Ovary (tissue), 9 donors: ENCODE results near the gene SLC37A1. TPM values are rescaled to one million over a fixed set of nuclear protein-coding genes. Genes with fewer than 3 reads are reported as not detected.

Source experiments
- DNase-seq, 5 donors: peaks; one replicate each; pipeline ENCODE4 v3.0.0-alpha.2; 2019 to 2020
- H3K27ac ChIP-seq, 2 donors: fragments of 200-600 bp; one replicate each; pipeline versions ENCODE4 v1.5.1 to v1.8.0; 2019 to 2022
- H3K27me3 ChIP-seq: fragments of 200-600 bp; one replicate; pipeline ENCODE4 v1.8.0; 2022
- H3K36me3 ChIP-seq: fragments of 200-600 bp; sonication (generic); one replicate; pipeline ENCODE4 v1.5.1; 2019
- H3K4me1 ChIP-seq: one replicate; pipeline ENCODE4 v1.8.1; 2013; ENCODE audit warnings: mild to moderate bottlenecking, moderate library complexity; ENCODE audit not compliant: insufficient read depth
- H3K4me3 ChIP-seq: fragments of 200-600 bp; sonication (generic); one replicate; pipeline ENCODE4 v1.5.1; 2017
- H3K9me3 ChIP-seq, 2 donors: fragments of 200-600 bp in 1 of 2; sonication (generic) in 1 of 2; one replicate each; pipeline versions ENCODE4 v1.5.1 to v1.8.1; 2013 to 2019; ENCODE audit warnings: mild to moderate bottlenecking in 1 of 2, moderate library complexity in 1 of 2
- EP300 ChIP-seq: sonication (generic); formaldehyde crosslinking; IDR thresholded peaks from one replicate; pipeline ENCODE4 v1.6.1; 2017; ENCODE audit warnings: antibody characterized with exemption
- POLR2A ChIP-seq: fragments of 450-650 bp; IDR thresholded peaks from one replicate; pipeline ENCODE4 v1.6.1; 2017; ENCODE audit warnings: antibody characterized with exemption, mild to moderate bottlenecking, moderate library complexity
- WGBS, 3 donors: extraction: QIAGEN DNeasy Blood & Tissue Kit in 1 of 3; methylation state at CpG; one replicate each; pipeline versions ENCODE4 v1.1.5 to v1.1.7; 2013 to 2017; 5-methylcytosine and 5-hydroxymethylcytosine counted together
- intact Hi-C, 4 donors: fragments of 100-400 bp; cut with DNase I; formaldehyde crosslinking; loops; one replicate each; pipeline versions ENCODE4 v1.11.0 to v1.15.1; 2022 to 2023
- polyA plus RNA-seq, 2 donors: library from polyadenylated mRNA; stranded (reverse); fragments of 200-250 nt in 1 of 2; fragments of 350-450 nt in 1 of 2; fragmentation: Illumina TruSeq in 1 of 2; extraction: RNeasy Lipid Tissue Mini Kit (QIAGEN cat#74804) in 1 of 2; gene quantifications; one replicate each; pipeline ENCODE4 v1.2.3, GENCODE V29; 2013 to 2014
- total RNA-seq, 7 donors: library from RNA; depleted of rRNA in 2 of 7; stranded (reverse); fragments of >200 nt in 2 of 7; fragmentation: NEBNext Ultra II Directional in 3 of 7; extraction: Animal tissue kit (Norgen Biotek cat#: 25700) in 3 of 7; gene quantifications; one replicate each; pipeline versions ENCODE4 v1.1.0 to v1.2.4, GENCODE V29; 2016 to 2023
- TF ChIP-seq, protein P1 (sequence below), 3 donors: fragments of 450-650 bp in 2 of 3; fragments of 200-600 bp in 1 of 3; IDR thresholded peaks; one replicate each; pipeline versions ENCODE4 v1.5.1 to v1.8.0; 2016 to 2022; ENCODE audit warnings: antibody characterized with exemption in 3 of 3, mild to moderate bottlenecking in 1 of 3
- donor health status: DM: no; HTN: no; CAD: no; lungs with moderate emphysema.
- donor health status: DM: no; HTN: no; CAD: no.
- donor health status: Bipolar disorder and iron deficiency.
- donor health status: DM: yes; HTN: yes; CAD: no.
- donor health status: DM: no; HTN: no; CAD: no.
- donor health status: DM: yes; HTN: yes; CAD: no.

Gene SLC37A1
- total and polyA plus RNA-seq, 9 donors, result 5.1 to 10.0 (median 7.4) TPM

DNA sequence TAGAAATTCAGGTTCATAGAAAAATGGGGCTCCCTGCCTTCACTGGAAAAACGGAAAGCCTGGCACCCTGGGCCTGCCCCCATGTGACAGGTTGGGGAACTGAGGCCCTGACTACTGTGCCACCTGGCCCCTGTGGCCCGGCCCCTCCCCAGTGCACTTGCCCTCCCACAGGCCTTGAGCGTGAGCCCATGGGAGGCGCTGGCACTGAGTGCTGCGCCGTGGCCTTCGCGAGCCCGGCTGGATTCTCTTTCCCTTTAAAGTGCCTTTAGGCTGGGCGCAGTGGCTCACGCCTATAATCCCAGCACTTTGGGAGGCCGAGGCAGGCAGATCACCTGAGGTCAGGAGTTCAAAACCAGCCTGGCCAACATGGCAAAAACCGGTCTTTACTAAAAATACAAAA, 45.7 kb downstream of the SLC37A1 start:
- TF ChIP-seq EP300, result no peak
- TF ChIP-seq, protein P1, sequence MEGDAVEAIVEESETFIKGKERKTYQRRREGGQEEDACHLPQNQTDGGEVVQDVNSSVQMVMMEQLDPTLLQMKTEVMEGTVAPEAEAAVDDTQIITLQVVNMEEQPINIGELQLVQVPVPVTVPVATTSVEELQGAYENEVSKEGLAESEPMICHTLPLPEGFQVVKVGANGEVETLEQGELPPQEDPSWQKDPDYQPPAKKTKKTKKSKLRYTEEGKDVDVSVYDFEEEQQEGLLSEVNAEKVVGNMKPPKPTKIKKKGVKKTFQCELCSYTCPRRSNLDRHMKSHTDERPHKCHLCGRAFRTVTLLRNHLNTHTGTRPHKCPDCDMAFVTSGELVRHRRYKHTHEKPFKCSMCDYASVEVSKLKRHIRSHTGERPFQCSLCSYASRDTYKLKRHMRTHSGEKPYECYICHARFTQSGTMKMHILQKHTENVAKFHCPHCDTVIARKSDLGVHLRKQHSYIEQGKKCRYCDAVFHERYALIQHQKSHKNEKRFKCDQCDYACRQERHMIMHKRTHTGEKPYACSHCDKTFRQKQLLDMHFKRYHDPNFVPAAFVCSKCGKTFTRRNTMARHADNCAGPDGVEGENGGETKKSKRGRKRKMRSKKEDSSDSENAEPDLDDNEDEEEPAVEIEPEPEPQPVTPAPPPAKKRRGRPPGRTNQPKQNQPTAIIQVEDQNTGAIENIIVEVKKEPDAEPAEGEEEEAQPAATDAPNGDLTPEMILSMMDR (IDR thresholded peaks at IDR 0.05), result no peak
- TF ChIP-seq POLR2A, result no peak
- peaks cover 2% of the 10 kb centered on the region for H3K36me3 ChIP-seq
- no peak overlapping the region for H3K4me3 ChIP-seq
- intact Hi-C loops, result no loop called here
- peak in 2 of 5 donors; percentile 8 to 22 for DNase-seq
- H3K27ac ChIP-seq, result no peak overlapping the region
- no peaks in the 10 kb centered on the region for H3K4me1 ChIP-seq
- 93 to 97% (median 94%) methylated on average over 13 of the region's 13 CpGs for WGBS, 3 donors
- no peaks in the 10 kb centered on the region for H3K27me3 ChIP-seq
- no peaks in the 10 kb centered on the region for H3K9me3 ChIP-seq

DNA sequence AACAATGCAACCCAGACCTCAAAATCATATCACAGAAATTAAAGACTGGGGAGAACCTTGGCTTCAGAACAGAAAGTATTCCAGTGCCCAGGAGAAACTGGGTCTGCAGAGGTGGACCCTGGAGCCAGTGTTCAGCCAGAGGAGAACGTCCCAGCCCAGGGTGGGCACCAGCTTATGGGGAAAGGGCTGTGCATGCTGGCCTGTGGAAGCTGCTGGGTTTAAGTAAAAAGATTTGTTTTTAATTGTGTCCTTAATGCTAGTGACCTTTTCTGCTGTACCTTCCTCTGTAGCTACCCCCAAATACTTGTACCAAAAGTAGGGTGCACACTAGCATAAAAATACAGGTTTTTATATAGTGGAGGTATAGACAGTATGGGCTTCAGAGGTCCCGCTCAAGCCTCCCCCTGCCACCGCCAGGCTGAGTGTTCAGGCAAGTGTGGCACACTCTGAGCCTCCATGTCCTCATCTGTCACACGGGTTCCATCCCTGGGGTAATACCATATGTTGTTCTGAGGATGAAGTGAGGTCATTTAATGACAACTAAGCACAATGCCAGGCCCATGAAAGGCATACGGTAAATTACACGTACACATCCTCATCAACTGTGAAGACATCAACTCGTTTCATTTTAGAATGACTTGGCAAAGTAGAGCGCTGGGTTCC, 47.0 kb downstream of the SLC37A1 start:
- Histone ChIP-seq H3K4me3 (no peak overlapping the region), H3K9me3 (no peaks in the 10 kb centered on the region), H3K27ac (no peak overlapping the region), H3K27me3 (no peaks in the 10 kb centered on the region), H3K4me1 (no peaks in the 10 kb centered on the region), H3K36me3 (peaks cover 2% of the 10 kb centered on the region)
- TF ChIP-seq, protein P1 (IDR thresholded peaks at IDR 0.05), result no peak
- TF ChIP-seq EP300 (no peak), POLR2A (no peak)
- 93 to 96% (median 94%) methylated on average over 8 of the region's 8 CpGs for WGBS, 3 donors
- DNase-seq, result peak in 2 of 5 donors; percentile 5 to 8
- intact Hi-C loops, result no loop called here

DNA sequence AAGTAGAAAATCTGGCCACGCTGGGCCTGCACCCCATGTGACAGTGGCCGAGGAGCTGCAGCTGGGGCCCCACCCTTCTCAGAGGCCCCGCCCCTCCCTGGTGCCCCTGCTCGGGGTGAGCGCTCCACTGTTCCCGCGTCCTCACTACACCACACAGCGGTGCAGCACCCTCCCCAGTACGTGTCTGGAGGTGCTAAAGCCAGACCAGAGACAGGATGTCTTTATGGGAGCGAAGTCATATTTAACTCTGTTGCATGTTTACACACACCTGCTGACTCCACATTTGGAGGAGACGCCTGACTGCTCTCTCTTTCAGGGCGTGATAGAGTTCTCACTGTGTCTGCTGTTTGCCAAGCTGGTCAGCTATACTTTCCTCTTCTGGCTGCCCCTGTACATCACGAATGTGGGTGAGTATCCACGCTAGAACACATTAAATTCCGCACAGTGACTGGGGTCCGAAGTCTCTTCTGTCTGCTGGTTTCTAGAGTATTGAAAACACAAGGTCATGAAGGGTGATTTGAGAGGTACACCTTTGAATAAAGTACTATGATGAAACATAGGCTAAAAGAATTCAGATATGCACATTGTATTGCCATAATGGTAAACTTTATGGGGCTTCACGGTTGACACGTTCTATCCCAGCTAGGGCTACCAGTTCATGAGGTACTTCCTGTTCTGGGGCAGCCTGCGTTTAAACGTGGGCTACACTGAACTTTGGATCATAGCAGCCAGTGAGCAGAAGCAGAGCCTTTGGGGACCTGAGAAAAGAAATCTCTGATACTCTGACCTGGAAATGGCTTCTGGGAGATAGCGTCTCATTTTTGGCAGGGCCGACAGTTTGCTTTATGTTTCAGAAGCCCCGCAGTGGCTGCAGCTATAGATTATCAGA, 48.4 kb downstream of the SLC37A1 start:
- Histone ChIP-seq H3K4me3 (no peak overlapping the region), H3K4me1 (no peaks in the 10 kb centered on the region), H3K36me3 (peaks cover 2% of the 10 kb centered on the region), H3K27me3 (no peaks in the 10 kb centered on the region), H3K9me3 (no peaks in the 10 kb centered on the region), H3K27ac (no peak overlapping the region)
- 77 to 81% (median 80%) methylated on average over 23 of the region's 23 CpGs for WGBS, 3 donors
- no peak for TF ChIP-seq EP300
- TF ChIP-seq, protein P1 (IDR thresholded peaks at IDR 0.05), result no peak
- no peak for TF ChIP-seq POLR2A
- DNase-seq, result peak in 2 of 5 donors; percentile 4 to 13
- intact Hi-C loops, result no loop called here

DNA sequence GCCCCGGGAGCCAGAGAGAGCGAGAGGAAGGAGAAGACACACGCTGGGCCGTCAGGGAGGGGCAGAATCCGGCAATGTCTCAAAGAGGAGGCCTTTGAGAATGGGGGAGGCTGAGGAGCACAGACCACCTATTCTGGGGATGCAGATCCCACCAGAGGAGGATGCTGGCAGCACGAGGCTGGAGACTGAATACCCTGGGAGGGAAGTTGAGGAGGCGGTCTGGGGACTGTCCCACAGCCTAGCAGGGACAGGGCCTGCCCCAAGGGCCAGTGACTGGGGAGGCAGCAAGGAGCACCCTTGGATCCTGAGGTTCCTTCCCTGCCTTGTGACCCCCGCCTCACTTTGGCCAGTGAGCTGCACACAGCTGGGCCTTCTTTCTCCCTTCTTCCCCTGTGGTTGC, 49.2 kb downstream of the SLC37A1 start:
- Histone ChIP-seq H3K27me3 (no peaks in the 10 kb centered on the region), H3K9me3 (no peaks in the 10 kb centered on the region), H3K36me3 (peaks cover 2% of the 10 kb centered on the region), H3K4me1 (no peaks in the 10 kb centered on the region), H3K27ac (no peak overlapping the region), H3K4me3 (no peak overlapping the region)
- DNase-seq, result peak in 1 of 5 donors; percentile 2
- TF ChIP-seq, protein P1 (IDR thresholded peaks at IDR 0.05), result no peak
- TF ChIP-seq EP300, result no peak
- TF ChIP-seq POLR2A, result no peak
- 85 to 92% (median 91%) methylated on average over 8 of the region's 8 CpGs for WGBS, 3 donors
- intact Hi-C loops, result no loop called here
